OCI-LY7 (cell line): ENCODE results near the gene RHOD.

Experiments
- CTCF ChIP-seq: fragments of 200-600 bp; sonication (generic); conservative IDR thresholded peaks from 2 replicates; pipeline ENCODE4 v1.5.1; 2014; ENCODE audit warnings: mild to moderate bottlenecking, antibody characterized with exemption, low read length, moderate library complexity, mixed read lengths
- EZH2phosphoT487 ChIP-seq: fragments of 200-600 bp; sonication (generic); IDR thresholded peaks from 2 replicates; pipeline ENCODE4 v1.6.1; 2018; ENCODE audit warnings: low read depth, borderline replicate concordance, mild to moderate bottlenecking, mixed run types, antibody characterized with exemption, low read length, moderate library complexity, mixed read lengths

- TF ChIP-seq EZH2phosphoT487 (no peak), CTCF (no peak)
Measured at GRCh38 chr11:67022961-67023956, 33.4 kb upstream of the RHOD start, which contains the start of gene SYT12.
